ENCODE data around the gene SEC31A. TPM values are rescaled to one million over a fixed set of nuclear protein-coding genes. Genes with fewer than 3 reads are reported as not detected.
A peak's percentile ranks its signal among the peaks of the same experiment; 100 is the strongest.

SEC31A gene
- polyA plus RNA-seq, 1 of the 3 experiments (the other 2 are of a cell fraction), result 147 TPM

DNA sequence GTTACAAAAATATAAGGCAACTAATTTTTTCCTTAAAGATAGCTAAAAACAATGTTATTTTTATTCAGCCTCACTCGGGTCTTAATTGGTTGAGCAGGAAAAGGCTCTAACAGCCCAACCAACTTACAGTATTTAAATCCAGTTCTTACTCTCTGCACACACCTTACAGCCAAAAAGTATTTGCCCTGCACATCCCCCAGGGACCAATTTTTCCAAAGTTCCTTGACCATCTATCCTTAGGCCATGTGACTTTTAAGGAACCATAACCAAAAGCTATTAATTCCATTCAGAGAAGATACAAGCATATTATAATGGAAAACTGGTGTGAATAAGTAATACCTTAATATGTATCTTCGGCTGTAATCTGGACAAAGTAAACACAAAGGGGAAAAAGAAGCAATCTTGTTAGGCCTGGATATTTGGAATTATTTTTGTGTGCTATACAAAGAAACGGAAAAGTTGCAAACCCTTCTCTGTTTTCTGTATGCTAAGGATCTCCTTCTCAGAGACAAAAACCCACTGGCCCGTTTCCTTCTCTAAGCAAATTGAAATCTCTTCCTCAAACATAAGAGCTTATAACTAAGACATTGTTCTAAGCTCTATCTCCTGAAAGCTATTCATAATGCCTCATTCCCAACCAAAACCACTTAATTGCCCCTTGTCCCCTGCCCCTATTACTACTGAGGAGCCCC lies 8.6 kb upstream of the SEC31A start (continued):
- TF ChIP-seq, protein P1, sequence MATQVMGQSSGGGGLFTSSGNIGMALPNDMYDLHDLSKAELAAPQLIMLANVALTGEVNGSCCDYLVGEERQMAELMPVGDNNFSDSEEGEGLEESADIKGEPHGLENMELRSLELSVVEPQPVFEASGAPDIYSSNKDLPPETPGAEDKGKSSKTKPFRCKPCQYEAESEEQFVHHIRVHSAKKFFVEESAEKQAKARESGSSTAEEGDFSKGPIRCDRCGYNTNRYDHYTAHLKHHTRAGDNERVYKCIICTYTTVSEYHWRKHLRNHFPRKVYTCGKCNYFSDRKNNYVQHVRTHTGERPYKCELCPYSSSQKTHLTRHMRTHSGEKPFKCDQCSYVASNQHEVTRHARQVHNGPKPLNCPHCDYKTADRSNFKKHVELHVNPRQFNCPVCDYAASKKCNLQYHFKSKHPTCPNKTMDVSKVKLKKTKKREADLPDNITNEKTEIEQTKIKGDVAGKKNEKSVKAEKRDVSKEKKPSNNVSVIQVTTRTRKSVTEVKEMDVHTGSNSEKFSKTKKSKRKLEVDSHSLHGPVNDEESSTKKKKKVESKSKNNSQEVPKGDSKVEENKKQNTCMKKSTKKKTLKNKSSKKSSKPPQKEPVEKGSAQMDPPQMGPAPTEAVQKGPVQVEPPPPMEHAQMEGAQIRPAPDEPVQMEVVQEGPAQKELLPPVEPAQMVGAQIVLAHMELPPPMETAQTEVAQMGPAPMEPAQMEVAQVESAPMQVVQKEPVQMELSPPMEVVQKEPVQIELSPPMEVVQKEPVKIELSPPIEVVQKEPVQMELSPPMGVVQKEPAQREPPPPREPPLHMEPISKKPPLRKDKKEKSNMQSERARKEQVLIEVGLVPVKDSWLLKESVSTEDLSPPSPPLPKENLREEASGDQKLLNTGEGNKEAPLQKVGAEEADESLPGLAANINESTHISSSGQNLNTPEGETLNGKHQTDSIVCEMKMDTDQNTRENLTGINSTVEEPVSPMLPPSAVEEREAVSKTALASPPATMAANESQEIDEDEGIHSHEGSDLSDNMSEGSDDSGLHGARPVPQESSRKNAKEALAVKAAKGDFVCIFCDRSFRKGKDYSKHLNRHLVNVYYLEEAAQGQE (IDR thresholded peaks at IDR 0.05; ENCODE audit: low read depth, low read length), result no peak

DNA sequence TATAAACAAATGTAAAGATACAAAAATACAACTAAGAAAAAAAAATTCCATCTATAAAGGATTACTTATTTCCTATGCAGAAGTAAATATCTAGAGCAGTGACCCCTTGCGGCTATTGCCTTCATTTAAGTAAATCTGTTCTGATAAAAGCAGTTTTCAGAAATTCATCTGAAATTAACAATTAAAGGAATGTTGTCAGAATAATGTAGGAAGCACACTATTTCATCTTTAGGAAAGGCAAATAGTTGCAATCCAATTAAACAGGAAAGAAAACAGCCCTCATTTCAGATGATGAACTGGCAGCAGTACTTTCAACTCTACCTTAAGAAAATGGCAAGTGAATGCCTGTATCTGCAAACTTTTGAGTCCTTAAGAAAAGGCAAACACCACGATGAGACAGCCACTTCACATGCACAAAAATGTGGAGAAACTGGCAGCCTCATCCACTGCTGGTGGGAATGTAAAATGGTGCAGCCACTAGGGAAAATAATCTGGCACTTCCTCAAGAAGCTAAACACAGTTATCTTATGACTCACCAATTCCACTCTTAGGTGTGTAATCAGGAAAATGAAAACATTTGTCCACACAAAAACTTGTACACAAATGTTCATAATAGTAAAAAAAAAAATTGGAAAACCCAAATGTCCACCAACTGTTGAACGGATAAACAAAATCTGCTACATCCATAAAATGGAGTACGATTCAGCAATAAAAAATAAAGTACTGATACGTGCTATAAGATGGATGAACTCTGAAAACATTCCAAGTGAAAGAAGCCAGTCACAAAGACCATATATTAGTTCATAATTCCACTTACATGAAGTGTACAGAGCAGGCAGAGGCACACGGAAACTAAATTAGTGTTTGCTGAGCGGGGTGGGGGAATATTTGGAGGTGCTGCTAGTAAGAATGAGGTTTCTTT lies 7.6 kb upstream of the SEC31A start:
- Histone ChIP-seq H3K4me1 (ENCODE audit: control insufficient read depth in 1 of 2, insufficient read depth in 2 of 2, low read depth in 1 of 2, low read length in 1 of 2) (peaks cover 5 to 8% of the 10 kb centered on the region in 2 experiments; a peak in 3 of 4 replicates), H2AFZ (ENCODE audit: low read depth) (no peak overlapping the region), H3K79me2 (ENCODE audit: insufficient read depth) (peaks cover 88% of the 10 kb centered on the region), H3F3A (replicated peaks; ENCODE audit: insufficient read depth) (peaks cover 43% of the 10 kb centered on the region), H3K9me2 (no peaks in the 10 kb centered on the region), H3K9ac (peak overlapping the region; percentile 87), H3K27ac (ENCODE audit: low read depth in 2 of 2, low read length in 1 of 2) (peak overlapping the region; percentile 53 to 98; a peak in 3 of 4 replicates), H3K9me3 (no peaks in the 10 kb centered on the region), H3K36me3 (replicated peaks in 1 of 2; ENCODE audit: control insufficient read depth in 1 of 2, insufficient read depth in 2 of 2, low read length in 1 of 2) (peaks cover 34 to 44% of the 10 kb centered on the region in 2 experiments), H4K20me1 (ENCODE audit: insufficient read depth) (peaks cover 11% of the 10 kb centered on the region; the same call in 1 of the 2 replicates), H3K4me3 (ENCODE audit: low read depth in 2 of 2, low read length in 1 of 2) (peak overlapping the region; percentile 81 to 97), H3K4me2 (peak overlapping the region; percentile 83), H3K27me3 (ENCODE audit: insufficient read depth) (no peaks in the 10 kb centered on the region)
- 21% methylated on average over 7 of the region's 7 CpGs for WGBS (ENCODE audit: low lambda C conversion rate)
- ChIA-PET CTCF (interaction anchor here (0.7 to 1.7 kb wide), 7 partner anchors 13 to 113 kb away, joined by 3 to 5 read pairs (median 3); no protein-coding TSS in a partner anchor), POLR2A (no interaction called here)
- no peak for DNase-seq
- TF ChIP-seq YY1 (IDR thresholded peaks at IDR 0.05; ENCODE audit: low read depth), result no peak
- TF ChIP-seq TEAD4 (IDR thresholded peaks at IDR 0.05; ENCODE audit: borderline replicate concordance, insufficient read depth), result no peak
- no peak for TF ChIP-seq GABPA (IDR thresholded peaks at IDR 0.05; ENCODE audit: low read depth)
- TF ChIP-seq, protein P2, sequence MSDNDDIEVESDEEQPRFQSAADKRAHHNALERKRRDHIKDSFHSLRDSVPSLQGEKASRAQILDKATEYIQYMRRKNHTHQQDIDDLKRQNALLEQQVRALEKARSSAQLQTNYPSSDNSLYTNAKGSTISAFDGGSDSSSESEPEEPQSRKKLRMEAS (IDR thresholded peaks at IDR 0.05; ENCODE audit: low read depth), result 0 out of 2 replicates have a peak, but pooled peaks have one; percentile 29
- peak; percentile 17; the same call in 1 of the 2 replicates for TF ChIP-seq NFIC (IDR thresholded peaks at IDR 0.05; ENCODE audit: borderline replicate concordance)
- TF ChIP-seq TCF12 (IDR thresholded peaks at IDR 0.05), result 0 out of 2 replicates have a peak, but pooled peaks have one; percentile 5
- no peak for TF ChIP-seq FOXM1 (IDR thresholded peaks at IDR 0.05; ENCODE audit: low read depth)
- peak; percentile 59; the same call in 1 of the 2 replicates for TF ChIP-seq FOSL2 (IDR thresholded peaks at IDR 0.05; ENCODE audit: borderline replicate concordance, low read depth)
- TF ChIP-seq RFX5 (IDR thresholded peaks at IDR 0.05; ENCODE audit: low read length), result no peak
- TF ChIP-seq MXI1 (IDR thresholded peaks at IDR 0.05; ENCODE audit: low read depth, low read length), result 0 out of 2 replicates have a peak, but pooled peaks have one; percentile 9
- TF ChIP-seq, protein P3, sequence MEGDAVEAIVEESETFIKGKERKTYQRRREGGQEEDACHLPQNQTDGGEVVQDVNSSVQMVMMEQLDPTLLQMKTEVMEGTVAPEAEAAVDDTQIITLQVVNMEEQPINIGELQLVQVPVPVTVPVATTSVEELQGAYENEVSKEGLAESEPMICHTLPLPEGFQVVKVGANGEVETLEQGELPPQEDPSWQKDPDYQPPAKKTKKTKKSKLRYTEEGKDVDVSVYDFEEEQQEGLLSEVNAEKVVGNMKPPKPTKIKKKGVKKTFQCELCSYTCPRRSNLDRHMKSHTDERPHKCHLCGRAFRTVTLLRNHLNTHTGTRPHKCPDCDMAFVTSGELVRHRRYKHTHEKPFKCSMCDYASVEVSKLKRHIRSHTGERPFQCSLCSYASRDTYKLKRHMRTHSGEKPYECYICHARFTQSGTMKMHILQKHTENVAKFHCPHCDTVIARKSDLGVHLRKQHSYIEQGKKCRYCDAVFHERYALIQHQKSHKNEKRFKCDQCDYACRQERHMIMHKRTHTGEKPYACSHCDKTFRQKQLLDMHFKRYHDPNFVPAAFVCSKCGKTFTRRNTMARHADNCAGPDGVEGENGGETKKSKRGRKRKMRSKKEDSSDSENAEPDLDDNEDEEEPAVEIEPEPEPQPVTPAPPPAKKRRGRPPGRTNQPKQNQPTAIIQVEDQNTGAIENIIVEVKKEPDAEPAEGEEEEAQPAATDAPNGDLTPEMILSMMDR (IDR thresholded peaks at IDR 0.05), result peak; percentile 79
- TF ChIP-seq, protein P4, sequence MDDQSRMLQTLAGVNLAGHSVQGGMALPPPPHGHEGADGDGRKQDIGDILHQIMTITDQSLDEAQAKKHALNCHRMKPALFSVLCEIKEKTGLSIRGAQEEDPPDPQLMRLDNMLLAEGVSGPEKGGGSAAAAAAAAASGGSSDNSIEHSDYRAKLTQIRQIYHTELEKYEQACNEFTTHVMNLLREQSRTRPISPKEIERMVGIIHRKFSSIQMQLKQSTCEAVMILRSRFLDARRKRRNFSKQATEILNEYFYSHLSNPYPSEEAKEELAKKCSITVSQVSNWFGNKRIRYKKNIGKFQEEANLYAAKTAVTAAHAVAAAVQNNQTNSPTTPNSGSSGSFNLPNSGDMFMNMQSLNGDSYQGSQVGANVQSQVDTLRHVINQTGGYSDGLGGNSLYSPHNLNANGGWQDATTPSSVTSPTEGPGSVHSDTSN (IDR thresholded peaks at IDR 0.05), result no peak
- no peak for TF ChIP-seq ELF1 (IDR thresholded peaks at IDR 0.05)
- peak; percentile 23; the same call in 1 of the 2 replicates for TF ChIP-seq RAD21 (IDR thresholded peaks at IDR 0.05; ENCODE audit: low read length)
- TF ChIP-seq NRF1 (IDR thresholded peaks at IDR 0.05; ENCODE audit: low read depth, low read length), result no peak
- TF ChIP-seq, protein P5, sequence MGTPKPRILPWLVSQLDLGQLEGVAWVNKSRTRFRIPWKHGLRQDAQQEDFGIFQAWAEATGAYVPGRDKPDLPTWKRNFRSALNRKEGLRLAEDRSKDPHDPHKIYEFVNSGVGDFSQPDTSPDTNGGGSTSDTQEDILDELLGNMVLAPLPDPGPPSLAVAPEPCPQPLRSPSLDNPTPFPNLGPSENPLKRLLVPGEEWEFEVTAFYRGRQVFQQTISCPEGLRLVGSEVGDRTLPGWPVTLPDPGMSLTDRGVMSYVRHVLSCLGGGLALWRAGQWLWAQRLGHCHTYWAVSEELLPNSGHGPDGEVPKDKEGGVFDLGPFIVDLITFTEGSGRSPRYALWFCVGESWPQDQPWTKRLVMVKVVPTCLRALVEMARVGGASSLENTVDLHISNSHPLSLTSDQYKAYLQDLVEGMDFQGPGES (IDR thresholded peaks at IDR 0.05; ENCODE audit: low read depth, low read length), result no peak
- TF ChIP-seq JUND (IDR thresholded peaks at IDR 0.05), result peak; percentile 43; the same call in 1 of the 2 replicates
- TF ChIP-seq POLR2AphosphoS5 (IDR thresholded peaks at IDR 0.05; ENCODE audit: low read depth, low read length), result no peak; the same call in 1 of the 2 replicates
- TF ChIP-seq CHD2 (IDR thresholded peaks at IDR 0.05; ENCODE audit: low read length, partially characterized antibody), result no peak
- TF ChIP-seq SMC3 (IDR thresholded peaks at IDR 0.05; ENCODE audit: low read depth, low read length), result no peak
- no peak for TF ChIP-seq TAF1 (IDR thresholded peaks at IDR 0.05; ENCODE audit: borderline replicate concordance, low read depth, low read length)

Measured in SK-N-SH (cell line).